Activated CD4-positive, alpha-beta T cell treated with anti-CD3 and anti-CD28 coated beads for 1 hour (primary cell): ENCODE measurements around the gene BTBD16.

Experiments used
- DNase-seq: peaks from one replicate; pipeline ENCODE4 v3.0.0-alpha.2; 2020

BTBD16 gene

DNA sequence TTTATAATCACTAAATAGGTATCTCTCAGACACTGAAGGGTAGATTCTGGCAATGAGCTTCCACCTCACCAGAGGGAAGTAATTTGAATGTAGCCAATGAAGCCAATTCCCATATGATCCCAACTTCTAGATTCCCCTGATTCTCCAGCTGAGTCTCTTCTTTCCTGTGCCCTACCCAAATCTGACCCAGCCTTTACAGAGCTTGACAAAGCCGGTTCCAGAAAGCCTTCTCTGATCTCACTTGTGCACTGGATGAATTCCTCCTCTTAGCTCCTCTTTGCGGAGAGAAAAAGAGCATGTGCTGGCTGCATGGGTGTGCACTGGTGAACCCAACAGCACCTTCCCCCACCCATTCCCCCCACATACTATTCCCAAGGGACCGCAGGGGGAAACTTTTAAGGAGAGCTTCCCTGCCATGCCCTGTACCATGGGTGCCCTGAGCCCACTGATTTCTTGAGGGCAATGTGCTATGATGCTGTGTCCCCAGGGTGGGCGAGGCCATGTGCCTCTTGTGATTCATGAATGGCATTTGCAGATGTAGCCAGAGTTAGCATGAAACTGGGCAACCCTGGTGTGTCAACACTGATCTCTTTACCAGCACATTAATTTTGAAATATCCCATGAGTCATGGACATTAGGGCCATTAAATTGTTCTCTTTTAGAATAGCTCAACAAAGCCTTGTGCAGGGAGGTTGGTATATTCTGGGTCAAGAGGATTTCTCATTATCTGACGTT is 53.0 kb downstream of the BTBD16 start:
- no peak for DNase-seq

DNA sequence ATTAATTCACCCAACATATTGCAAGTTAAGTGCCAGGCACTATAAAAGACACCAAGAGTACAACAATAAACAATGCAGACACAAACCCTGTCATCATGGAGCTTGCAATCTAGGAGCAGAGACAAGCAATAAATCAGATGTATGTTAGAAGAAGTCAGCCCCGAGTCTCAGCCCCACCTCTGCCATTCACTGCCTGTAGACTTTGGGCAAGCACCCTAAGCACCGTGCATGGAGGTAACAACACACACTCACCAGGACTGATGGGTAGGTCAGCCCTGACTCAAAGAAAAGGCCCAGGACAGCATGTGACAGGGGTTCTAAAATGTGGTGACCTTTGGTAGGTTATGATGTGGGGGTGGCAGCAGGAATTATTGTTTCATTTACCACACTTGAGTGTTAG is 54.1 kb downstream of the BTBD16 start:
- DNase-seq: no peak

DNA sequence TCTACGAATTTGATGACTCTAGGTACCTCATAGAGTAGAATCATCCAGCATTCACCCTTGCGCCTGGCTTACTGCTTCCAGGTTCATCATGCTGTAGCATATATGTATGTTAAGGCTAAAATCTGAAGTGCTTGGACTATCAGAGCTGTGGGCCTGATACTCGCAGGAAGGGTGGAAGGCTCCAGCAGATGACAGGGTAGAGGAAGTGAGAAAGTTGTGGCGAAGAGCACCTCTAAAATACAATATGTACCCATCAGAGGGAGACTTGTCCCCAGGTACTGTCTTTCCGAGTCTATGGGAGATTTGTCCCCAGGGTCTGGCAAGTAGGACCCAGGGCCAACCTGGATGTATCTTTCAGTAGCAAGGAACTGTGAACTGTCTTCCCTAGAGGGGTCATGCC is 55.3 kb downstream of the BTBD16 start:
- DNase-seq: no peak

DNA sequence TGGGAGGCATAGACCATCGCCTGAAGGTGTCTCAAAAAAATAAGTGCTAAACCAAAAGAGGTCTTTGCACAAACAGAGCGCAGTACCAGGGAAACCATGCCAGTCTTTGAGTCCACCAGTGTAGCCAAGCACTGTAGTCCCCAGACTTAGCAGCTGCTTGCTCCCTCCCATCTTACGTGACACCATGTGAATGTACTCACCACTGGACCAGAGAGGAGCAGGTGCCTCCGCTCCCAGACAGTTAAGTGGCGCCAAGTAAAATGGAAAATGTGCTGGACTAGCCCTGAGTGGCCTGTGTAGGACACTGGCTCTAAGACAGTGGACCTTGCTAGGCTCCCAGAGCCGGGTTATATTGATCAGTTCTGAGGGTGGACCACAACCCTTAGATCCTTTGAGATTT is 55.7 kb downstream of the BTBD16 start:
- no peak for DNase-seq

DNA sequence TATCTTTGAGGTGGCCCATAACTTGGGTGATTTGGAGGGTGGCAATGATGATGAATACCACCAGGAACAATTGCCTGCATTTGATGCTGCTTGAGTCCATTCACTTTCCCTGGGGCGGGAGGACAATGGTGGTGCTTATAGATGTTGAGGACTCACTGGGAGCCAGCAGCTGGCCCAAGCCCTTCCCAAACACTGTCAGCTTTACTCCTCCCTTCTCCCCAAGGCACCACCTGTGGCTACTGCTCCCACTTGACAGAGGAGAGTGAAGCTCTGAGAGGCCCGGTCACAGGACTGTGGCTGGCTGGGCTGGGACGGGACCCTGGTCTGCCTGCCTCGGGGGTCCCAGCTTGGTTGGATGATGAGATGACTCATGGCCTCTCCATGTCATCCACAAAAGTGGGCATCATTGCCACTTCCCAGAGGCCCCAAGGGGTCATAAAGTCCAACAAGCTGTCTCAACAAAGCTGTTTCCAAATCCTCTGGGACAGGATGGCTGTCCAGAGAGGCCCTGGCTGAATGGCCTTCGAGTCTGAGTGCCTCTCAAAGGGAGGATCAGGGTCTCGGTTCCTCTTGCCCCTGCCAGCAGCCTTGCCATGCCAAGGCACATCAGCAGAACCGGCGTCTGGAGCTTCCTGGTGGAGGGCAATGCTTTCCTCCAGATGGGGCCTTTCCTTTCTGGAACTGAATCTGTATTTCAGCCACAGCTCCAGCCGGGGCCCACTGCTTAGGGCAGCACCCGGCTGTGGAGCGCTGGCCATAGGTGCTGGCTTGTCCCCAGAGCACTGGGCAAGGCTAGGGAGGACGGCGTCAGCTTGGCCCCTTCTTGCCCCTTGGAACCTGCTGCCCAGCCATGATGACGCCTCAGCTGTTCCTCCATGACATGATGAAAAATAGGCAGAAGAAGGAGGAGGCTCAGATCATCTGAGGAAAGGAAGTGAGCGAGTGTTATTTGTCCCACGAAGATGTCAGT is 56.4 kb downstream of the BTBD16 start:
- DNase-seq: no peak

DNA sequence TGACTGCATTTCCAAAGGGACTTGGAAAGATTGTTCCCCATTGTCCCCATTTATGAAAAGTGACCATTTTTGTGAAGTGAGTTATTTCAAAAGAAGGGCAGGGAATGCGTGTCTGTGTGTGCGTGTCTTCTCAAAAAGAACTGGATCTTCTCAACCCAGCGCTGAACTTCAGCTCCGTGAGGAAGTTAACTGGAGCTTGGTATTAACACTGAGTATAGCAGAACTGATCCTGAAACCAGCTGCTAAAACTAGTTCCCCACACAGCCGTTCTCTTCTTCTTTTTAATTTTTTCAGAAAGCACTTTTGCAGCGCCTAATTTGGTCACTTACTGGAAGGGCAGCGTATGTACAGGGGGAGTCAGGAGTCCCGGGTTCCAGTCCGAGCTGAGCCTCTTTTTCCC is 57.6 kb downstream of the BTBD16 start:
- no peak for DNase-seq

DNA sequence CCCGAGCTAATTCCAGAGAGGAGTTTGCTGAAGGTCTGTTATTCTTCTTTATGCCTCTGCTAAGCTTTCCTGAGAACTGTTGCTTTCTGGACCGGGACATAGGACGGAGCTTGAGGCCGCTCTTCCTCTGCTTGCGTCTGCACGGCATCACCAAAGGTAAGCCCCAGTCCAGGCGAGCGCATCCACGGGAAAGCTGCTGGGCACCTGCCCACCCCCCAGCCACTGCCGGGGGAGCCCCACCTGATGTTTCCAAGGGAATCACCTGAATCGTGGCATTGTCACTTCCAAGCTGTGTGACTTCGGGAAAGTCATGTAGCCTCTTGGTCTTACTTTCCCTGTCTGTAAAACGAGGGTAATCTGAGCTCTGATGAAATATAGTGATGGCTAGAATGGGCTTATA is 58.3 kb downstream of the BTBD16 start:
- no peak for DNase-seq

DNA sequence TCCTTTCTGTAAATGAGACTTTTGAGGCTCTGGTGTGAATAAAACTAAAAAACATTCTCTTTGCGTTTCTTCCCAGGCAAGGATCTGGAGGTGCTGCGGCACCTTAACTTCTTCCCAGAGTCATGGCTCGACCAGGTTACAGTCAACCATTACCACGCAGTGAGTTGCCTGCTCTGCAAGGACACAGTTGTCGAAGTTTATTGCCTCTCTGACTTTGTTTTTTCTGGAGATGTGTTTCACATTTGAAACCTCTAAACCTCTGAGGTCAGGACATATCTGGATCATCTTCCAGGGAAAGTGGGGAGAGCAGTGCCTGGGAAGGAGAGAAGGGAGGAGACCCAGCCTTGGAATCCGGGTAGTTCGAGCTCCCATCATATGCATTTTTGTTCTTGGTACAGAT is 60.0 kb downstream of the BTBD16 start:
- DNase-seq: no peak

DNA sequence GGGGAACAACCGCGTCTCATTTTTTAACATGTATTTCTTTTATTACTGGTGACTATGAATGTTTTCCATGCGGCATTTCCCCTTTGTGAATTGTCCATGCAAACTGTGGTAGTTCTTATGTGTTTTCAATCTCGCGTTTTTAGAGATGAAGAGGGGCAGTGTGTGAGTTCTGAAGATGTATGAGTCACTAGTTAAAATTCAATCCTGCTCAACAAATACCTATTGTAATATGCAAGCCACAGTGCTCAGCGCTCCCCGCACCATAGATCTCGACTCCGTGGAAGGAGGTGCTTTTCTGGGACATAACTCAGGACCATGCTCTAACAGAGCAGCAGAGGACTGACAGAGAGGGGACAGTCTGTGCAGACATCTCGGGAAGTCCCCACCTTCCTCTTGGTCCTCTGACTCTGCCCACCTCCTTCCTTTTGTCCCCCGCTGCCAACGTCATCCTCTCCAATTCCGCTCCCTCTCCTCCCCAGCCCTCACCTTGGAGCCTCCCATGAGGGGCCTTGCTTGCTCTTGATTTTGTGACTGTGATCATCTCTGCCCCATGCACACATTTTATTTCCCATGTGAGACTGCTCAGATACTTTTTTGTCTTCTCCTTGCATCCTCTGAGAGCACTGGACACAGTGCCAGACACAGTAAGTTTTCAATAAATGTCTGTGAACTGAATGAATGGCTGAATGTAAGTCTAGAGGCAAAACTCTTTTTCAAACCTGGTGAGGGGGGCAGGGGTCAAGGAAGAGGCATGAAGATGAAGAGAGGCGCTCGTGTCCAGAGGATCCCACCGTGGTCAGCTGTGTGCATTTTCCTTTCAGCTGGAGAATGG is 60.7 kb downstream of the BTBD16 start:
- DNase-seq: no peak

DNA sequence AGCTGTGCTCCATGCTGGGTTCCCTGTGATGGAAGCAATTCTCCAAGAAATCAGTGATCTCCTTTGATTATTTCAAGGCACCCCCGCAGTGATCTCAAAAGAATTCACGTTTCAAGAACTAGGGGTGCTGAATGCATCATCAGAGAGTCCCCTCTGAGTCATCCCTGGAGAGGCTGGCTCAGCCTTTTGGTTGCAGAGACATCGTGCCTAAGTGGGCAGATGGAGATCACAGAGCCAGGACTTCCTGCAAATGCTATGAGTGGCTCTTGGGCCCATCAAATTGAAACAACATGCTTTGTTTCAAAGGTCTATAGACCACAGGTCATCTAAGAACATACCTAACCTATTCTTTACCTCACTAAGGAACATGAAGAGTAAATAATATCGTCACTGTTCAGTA is 61.9 kb downstream of the BTBD16 start:
- DNase-seq: no peak

DNA sequence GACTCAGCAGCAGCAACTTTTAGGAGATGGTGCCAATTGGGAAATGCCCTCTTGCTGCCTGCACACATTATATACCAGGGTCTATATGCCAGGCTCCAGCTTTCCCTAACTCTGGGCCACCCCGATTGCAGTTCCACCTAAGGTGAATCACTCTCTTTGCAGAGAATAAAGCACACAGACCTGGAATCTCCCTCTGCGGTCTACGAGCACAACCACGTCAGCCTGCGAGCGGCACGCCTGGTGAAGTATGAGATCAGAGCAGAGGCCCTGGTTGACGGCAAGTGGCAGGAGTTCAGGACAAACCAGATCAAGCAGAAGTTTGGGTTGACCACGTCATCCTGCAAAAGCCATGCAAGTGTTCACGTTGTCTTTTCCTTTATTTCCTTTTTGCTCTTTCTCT is 65.2 kb downstream of the BTBD16 start:
- no peak for DNase-seq

DNA sequence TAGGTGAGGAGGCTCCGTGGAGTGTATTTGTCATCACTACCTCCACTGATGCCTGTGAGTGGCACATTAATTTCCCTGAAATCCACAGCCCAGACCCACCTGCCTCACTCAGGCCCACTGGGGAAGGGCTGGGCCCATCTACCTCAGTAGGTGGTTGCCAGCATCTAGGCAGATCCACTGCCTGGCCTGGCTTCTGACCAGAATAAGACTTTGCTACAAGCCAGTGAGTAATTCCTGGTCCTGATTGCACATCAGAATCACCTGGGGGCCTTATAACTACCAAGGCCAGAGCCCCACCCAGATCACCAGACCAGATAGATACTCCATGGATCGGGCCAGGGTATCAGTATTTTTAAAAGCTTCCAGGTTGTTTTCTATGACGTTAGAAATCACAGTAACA is 65.9 kb downstream of the BTBD16 start:
- DNase-seq: no peak

DNA sequence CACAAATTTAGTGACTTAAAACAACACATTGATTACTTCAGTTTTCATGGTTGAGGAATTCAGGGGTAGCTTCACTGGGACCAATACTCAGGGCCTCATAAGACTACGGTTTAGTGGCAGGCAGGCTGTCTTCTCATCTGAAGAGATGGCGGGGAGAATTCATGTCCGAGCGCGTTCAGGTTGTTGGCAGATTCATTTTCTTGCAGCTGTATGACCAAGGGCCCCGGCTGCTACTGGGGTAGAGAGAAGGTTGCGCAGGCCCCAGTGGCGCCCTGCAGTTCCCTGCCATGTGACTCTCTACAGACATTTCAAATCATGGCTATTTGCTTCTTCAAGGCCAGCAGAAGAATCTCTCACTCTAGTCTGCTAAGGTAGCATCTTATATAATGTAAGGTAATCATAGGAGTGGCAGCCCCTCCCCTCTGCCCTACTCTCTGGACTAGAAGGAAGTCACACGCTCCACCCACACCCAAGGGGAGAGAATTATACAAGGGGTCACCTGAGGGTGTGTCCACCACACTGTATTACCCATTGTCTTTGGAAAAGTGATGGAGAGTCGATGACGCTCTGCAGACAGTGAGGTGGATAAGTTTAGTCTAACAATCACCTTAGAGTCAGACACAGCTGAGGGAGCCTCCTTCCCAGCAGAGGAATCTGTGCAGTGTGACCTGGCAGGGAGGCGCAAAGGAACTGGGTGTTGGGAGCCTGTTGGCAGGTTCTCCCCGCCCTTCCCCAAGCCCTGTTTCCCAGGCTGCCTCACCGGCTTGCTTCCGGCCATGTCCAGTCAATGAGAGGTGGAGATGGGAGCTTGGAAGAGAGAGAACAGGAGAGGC is 67.7 kb downstream of the BTBD16 start:
- no peak for DNase-seq

DNA sequence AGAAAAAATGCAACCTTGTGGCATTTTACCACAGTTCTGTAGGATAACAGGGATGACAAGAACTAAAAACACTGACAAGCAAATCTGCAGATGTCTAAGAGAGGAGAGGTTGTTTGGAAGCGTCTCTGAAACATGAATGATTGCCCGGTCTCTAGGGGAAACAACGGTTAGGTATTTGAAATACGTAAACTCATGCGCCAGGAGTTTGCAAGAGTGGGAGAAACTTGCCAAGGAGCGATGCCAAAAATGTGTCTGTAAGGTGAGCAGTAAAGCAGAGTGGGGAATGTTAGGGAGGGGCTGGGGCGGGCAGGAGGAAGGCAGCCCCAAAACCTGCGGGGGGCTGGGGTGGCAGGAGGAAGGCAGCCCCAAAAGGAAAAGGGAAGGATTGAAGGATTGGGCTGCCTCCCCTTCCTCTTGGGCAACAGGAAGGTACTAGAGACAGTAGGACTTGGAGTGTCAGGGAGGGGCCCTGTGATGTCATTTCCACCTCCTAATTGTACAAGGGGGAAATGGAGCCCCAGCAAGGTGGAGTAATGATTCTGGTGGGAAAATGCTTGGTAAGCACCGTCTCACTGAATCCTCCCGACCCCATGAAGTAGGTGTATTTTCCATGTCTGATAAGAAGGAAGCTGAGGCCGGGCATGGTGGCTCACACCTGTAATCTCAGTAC is 70.2 kb downstream of the BTBD16 start:
- no peak for DNase-seq

DNA sequence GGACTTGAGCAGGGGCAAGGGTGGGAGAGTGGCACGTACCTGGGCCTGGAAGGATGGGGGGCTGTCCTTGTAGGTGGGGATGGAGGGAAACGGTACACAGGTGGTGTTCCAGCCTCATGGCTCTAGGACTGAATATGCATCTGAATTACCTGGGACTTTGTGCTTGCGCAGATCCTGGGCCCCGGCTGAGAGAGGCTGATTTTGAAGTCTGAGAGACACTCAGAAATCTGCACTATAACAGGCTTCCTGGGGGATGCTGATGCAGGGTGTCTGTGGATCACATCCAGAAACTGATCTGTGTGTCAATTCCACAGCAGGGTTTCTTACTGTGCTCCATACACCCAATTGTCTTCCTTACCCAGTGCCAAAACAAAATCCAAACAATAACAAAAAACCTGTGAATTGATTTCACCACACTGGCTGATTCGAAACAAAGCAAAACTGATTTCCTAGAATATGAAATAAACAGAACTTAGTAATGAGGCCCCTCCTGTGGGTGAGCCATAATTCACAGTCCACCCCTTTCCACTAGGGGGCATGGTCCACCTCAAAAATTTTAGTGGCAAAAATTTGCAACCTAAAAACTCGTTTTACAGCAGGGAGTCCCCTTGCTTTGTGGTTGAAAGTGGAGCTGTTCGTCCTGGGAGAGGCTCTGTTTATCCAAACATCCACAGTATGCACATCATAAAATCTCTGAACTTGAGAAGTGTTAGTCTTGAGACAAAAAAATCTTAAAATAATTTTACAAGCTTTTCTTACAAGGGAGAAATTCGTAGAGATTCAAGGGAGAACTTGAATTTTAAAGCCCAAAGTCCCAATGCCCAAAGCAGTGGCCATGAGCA is 71.4 kb downstream of the BTBD16 start:
- DNase-seq: peak; percentile 42

DNA sequence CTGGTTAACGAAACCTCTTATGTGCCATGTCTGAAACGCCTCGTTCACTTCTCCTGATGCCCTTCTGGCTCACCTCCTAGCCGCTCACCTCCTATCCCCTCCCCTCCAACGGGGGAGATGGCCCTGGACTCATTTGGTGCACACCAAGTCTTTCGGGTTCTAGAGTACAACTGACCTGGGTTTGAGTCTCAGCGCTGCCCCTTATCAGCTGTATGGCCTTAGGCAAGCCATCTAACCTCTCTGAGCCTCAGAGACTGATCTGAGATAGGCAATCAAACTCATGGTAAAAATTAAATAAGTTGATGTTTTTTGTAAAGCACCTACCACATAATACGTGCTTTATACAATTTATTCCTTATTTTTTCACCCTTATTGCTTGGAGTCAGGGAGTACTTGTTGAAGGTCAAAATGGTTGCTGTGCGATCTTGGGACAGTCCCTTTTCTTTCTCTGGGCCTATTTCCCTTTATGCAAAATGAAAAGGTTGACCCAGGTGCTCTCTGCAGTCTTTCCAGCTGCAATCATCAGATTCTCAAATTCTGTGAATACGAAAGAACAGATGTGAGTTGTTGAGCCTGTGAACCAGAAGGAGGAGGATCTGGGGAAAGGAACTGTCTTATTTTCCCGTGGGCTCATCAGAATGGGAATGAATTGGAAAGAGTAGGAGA is 72.2 kb downstream of the BTBD16 start:
- no peak for DNase-seq

DNA sequence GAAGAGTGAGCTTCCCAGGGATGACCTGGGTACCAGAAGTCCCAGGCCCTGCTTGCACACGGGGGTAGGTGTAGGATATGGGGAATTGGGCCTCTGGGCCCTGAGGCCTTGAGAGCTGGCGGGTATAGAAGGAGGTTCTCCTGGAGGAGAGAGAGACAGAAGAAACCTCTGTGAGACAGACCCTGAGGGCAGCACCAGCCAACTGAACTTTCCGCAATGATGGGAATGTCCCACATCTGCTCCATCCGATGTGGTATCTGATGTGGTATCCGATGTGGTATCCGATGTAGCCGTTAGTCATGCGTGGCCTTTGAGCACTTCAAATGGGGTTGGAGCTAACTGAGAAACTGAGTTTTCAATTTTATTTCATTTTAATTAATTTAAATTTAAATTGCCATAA is 72.8 kb downstream of the BTBD16 start:
- no peak for DNase-seq

DNA sequence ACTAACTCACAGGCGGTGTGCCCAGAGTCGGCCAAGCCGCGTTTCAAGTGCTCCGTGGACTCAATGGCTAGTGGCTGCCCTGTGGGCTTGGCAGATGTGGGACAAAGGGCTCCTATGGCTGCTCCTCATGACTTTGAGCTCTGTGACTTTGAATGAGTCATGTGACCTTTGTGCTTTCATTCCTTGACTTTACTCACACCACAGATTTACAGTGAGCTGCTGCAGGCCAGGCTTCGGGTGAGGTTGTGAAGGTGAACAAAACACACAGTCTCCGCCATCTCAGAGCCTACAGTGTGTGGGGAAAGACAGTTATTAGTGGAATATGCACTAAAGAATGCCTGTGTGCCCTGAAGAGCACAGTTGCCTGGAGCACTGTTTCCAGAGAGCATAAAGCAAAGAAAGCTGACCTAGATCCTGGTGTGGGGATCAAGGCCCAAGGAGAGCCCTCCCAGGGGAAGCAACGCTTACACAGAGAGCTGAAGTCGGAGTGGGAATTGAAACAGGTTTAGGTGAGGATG is 73.7 kb downstream of the BTBD16 start:
- no peak for DNase-seq

DNA sequence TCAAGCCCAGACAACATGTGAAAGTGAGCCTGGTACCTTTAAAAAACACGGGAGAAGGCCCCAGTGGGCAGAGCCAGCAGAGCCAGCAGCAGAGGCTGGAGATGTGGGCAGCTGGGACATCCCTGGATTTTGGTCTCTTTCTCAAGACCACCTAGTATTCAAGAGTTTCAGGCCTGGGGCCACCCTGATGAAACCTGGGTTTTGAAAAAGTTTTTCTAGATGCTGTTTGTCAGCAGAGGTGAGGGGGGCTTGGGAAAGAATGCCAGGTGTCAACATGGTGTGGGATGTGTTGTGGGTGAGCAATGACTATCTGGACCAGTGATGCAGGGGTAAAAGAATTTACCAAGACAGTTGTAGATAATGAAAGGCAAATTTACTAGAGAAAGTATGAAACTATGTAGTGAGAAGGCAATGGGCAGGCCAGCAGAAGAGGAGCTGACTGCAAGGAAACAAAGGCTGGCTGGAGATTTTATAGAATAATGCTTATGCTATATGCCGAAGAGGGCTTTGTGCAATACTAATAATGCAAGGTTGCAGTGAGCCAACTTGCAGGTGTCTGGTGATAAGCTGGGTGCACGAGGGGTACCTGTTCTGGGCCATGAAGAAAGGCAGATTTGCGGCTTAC is 75.3 kb downstream of the BTBD16 start:
- no peak for DNase-seq
